Astrocyte (in vitro differentiated cells and primary cell): ENCODE data around the gene ADGRB2.

Source experiments
- EZH2 ChIP-seq: IDR thresholded peaks from 2 replicates; pipeline ENCODE4 v1.6.1; 2012; ENCODE audit warnings: mild to moderate bottlenecking, low read length, inconsistent platforms; ENCODE audit not compliant: insufficient read depth
- TF ChIP-seq, protein P1 (sequence below): IDR thresholded peaks from 2 replicates; pipeline ENCODE4 v1.5.1; 2011; ENCODE audit warnings: low read depth, mild to moderate bottlenecking, inconsistent platforms, low read length, moderate library complexity; ENCODE audit not compliant: insufficient read depth

DNA sequence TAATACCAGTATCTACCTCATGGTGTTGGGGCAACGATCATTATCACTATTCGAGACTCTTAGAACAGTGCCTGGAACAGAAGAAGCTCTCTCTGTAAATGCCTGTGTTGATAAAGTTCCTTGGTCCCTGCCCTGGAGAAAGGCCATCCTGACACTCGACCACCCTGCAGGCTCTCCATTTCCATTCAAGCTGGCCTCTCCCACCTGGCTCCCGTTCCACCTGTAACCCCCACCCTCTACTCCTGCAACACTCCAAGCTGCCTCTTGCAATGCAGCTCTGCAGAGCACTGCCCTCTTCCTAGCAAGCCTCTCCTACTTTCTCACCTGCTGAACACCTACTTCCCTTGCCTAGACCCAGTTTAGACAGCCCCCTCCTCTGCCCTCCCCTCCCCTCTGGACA, 45.6 kb upstream of the ADGRB2 start:
- TF ChIP-seq EZH2, result no peak
- TF ChIP-seq, protein P1, sequence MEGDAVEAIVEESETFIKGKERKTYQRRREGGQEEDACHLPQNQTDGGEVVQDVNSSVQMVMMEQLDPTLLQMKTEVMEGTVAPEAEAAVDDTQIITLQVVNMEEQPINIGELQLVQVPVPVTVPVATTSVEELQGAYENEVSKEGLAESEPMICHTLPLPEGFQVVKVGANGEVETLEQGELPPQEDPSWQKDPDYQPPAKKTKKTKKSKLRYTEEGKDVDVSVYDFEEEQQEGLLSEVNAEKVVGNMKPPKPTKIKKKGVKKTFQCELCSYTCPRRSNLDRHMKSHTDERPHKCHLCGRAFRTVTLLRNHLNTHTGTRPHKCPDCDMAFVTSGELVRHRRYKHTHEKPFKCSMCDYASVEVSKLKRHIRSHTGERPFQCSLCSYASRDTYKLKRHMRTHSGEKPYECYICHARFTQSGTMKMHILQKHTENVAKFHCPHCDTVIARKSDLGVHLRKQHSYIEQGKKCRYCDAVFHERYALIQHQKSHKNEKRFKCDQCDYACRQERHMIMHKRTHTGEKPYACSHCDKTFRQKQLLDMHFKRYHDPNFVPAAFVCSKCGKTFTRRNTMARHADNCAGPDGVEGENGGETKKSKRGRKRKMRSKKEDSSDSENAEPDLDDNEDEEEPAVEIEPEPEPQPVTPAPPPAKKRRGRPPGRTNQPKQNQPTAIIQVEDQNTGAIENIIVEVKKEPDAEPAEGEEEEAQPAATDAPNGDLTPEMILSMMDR, result no peak
